Measurements from ENCODE around the gene ZBTB45.

The ZBTB45 gene

GRCh38 chr19:58558066-58558622 is 38.5 kb upstream of the ZBTB45 start, which contains the start of gene UBE2M:
Gene UBE2M (minus strand): TSS chr19:58558611. CDS start chr19:58558381, 230 bp downstream.
- peak; percentile 4 to 5 for ATAC-seq (replicated peaks)
- Mint-ChIP-seq H3K4me1 (peaks cover 56 to 93% of the 10 kb centered on the region in 2 donors), H3K27me3 (no peaks in the 10 kb centered on the region), H3K4me3 (peak within 1 kb of the TSS; percentile 97 to 98), H3K9me3 (no peaks in the 10 kb centered on the region), H3K36me3 (peaks cover 46 to 68% of the 10 kb centered on the region in 2 donors), H3K27ac (peak within 1 kb of the TSS; percentile 100)
- no peak for DNase-seq

DNA sequence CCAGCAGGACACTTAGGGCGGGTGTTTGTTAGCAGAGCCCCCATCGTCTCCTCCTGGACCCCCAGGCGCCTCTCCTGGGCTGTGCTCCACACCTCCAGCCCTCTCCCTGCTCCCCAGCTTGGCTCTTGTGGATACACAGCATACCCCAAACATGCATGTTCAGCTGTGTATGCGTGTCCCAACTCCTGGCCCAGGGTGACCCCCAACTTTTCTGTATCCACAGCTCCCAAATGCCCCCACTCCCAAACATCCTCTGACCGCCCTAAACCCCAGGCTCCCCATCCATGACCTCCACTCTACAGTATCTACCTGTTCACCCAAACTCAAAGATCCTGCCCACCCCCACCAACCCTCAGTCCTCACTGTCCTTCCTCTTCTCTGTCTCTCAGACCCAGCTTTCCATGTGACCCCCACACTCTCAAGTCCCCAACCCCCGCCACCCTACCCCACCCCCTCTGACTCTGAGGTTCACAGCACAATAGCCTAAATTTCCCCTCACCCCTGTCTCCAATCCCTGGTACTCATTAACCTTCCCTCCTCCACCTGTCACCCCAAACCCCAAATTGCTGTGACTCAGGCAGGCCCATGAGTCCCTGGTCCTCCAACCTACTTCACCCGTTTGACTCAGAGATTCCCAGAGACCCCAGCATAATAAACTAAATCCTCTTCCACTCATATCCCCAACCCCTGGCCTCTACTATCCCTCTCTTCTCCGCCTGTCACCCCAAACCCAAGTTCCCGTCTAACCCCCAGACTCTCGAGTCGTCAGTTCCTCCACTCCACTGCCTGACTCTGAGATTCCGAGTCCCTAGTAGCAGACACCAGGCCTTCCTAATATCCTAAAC is 37.8 kb upstream of the ZBTB45 start:
- peak overlapping the region; percentile 97 to 98 for H3K4me3 Mint-ChIP-seq
- DNase-seq (no peak), ATAC-seq (replicated peaks) (no peak)
- H3K27me3 Mint-ChIP-seq: no peaks in the 10 kb centered on the region
- peak overlapping the region; percentile 98 for H3K27ac Mint-ChIP-seq
- no peaks in the 10 kb centered on the region for H3K9me3 Mint-ChIP-seq
- H3K36me3 Mint-ChIP-seq: peaks cover 52 to 74% of the 10 kb centered on the region in 2 donors
- peaks cover 57 to 93% of the 10 kb centered on the region in 2 donors for H3K4me1 Mint-ChIP-seq

GRCh38 chr19:58556622-58557220 is 37.1 kb upstream of the ZBTB45 start:
- H3K4me3 Mint-ChIP-seq: peak overlapping the region; percentile 97 to 98
- peaks cover 55 to 77% of the 10 kb centered on the region in 2 donors for H3K36me3 Mint-ChIP-seq
- no peak for DNase-seq
- H3K9me3 Mint-ChIP-seq: no peaks in the 10 kb centered on the region
- no peaks in the 10 kb centered on the region for H3K27me3 Mint-ChIP-seq
- peaks cover 58 to 92% of the 10 kb centered on the region in 2 donors for H3K4me1 Mint-ChIP-seq
- ATAC-seq (replicated peaks): no peak
- H3K27ac Mint-ChIP-seq: peak overlapping the region; percentile 98

GRCh38 chr19:58555920-58556621 is 36.5 kb upstream of the ZBTB45 start:
- Mint-ChIP-seq H3K9me3 (no peaks in the 10 kb centered on the region), H3K27ac (peak overlapping the region; percentile 98), H3K4me3 (peak overlapping the region; percentile 97 to 98), H3K36me3 (peaks cover 56 to 76% of the 10 kb centered on the region in 2 donors), H3K27me3 (no peaks in the 10 kb centered on the region), H3K4me1 (peaks cover 56 to 89% of the 10 kb centered on the region in 2 donors)
- ATAC-seq (replicated peaks) (no peak), DNase-seq (no peak)

DNA sequence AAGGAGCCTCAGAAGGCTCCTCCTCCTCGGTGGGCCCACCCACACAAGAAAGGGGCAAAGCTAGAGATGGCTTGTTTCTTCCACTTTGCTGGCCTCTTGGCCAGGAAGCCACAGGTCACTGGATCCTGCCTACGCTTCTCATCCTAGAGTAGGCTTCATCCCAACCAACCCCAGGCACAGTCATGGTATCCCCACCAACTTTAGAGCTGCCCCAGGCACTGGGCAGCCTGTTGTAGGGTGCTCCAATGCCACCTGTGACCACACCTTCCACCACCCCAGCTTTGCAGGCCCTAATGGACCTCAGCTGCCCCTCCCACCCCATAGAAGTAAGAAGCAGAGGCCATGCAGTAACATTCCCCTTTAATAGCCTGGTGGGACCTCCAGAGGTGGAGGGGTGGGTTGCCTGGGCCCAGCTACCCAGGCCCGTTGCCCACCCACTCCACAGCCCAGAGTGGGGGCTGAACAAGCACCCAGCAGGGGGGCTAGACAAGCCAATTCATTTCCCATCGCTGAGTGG is 35.8 kb upstream of the ZBTB45 start:
- peak overlapping the region; percentile 98 for H3K27ac Mint-ChIP-seq
- no peaks in the 10 kb centered on the region for H3K27me3 Mint-ChIP-seq

GRCh38 chr19:58554494-58555368 is 35.1 kb upstream of the ZBTB45 start, which contains the start of gene CHMP2A:
Gene CHMP2A (minus strand): TSS chr19:58555105. CDS start chr19:58554212, 893 bp downstream.
- Mint-ChIP-seq H3K4me3 (peak within 1 kb of the TSS; percentile 96 to 97), H3K36me3 (peaks cover 62 to 79% of the 10 kb centered on the region in 2 donors), H3K9me3 (no peaks in the 10 kb centered on the region), H3K27ac (peak within 1 kb of the TSS; percentile 98), H3K4me1 (peaks cover 51 to 82% of the 10 kb centered on the region in 2 donors), H3K27me3 (no peaks in the 10 kb centered on the region)
- ATAC-seq (replicated peaks) (peak; percentile 48 to 51), DNase-seq (peak; percentile 98)

More for the DNA sequence above, 35.8 kb upstream of the ZBTB45 start:
- H3K4me1 Mint-ChIP-seq: peaks cover 54 to 82% of the 10 kb centered on the region in 2 donors
- H3K4me3 Mint-ChIP-seq: peak overlapping the region; percentile 96 to 97
- H3K9me3 Mint-ChIP-seq: no peaks in the 10 kb centered on the region
- peaks cover 61 to 77% of the 10 kb centered on the region in 2 donors for H3K36me3 Mint-ChIP-seq
- ATAC-seq (replicated peaks) (no peak), DNase-seq (no peak)

- Mint-ChIP-seq H3K36me3 (peaks cover 60 to 78% of the 10 kb centered on the region in 2 donors), H3K4me3 (peak overlapping the region; percentile 96 to 97), H3K27ac (peak overlapping the region; percentile 98), H3K27me3 (no peaks in the 10 kb centered on the region), H3K4me1 (peaks cover 50 to 74% of the 10 kb centered on the region in 2 donors), H3K9me3 (no peaks in the 10 kb centered on the region)
- ATAC-seq (replicated peaks) (no peak), DNase-seq (no peak)
Measured at GRCh38 chr19:58553799-58554493, 34.3 kb upstream of the ZBTB45 start.

DNA sequence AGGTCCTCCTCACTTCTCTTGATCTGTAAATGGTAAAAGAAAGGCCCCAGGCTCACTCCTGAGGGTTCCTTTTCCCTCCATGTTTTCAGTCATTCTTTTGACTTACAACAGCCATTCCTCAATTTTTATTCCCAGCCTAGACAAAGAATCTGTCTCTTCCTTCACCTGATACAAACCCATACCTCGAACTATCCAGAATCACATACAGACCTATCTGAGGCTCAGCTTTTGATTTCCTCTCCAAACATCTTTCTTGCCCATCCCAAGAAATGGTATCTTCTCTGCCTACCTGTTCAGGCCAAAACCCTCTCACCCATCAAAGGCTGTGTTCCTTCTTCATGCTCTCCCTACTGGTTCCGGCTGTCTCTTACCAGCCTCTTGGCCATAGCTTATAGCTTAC is 33.0 kb upstream of the ZBTB45 start:
- DNase-seq: no peak

GRCh38 chr19:58551577-58552471 is 32.2 kb upstream of the ZBTB45 start:
- Mint-ChIP-seq H3K27ac (peak overlapping the region; percentile 37), H3K36me3 (peaks cover 62 to 74% of the 10 kb centered on the region in 2 donors), H3K4me1 (peaks cover 48 to 70% of the 10 kb centered on the region in 2 donors), H3K9me3 (no peaks in the 10 kb centered on the region), H3K27me3 (no peaks in the 10 kb centered on the region), H3K4me3 (no peak overlapping the region)
- no peak for ATAC-seq (replicated peaks)
- no peak for DNase-seq

More for the DNA sequence above, 33.0 kb upstream of the ZBTB45 start:
- Mint-ChIP-seq H3K36me3 (peaks cover 62 to 76% of the 10 kb centered on the region in 2 donors), H3K4me1 (peaks cover 52 to 74% of the 10 kb centered on the region in 2 donors), H3K4me3 (no peak overlapping the region), H3K27ac (peak overlapping the region; percentile 82), H3K27me3 (no peaks in the 10 kb centered on the region), H3K9me3 (no peaks in the 10 kb centered on the region)
- no peak for ATAC-seq (replicated peaks)

DNA sequence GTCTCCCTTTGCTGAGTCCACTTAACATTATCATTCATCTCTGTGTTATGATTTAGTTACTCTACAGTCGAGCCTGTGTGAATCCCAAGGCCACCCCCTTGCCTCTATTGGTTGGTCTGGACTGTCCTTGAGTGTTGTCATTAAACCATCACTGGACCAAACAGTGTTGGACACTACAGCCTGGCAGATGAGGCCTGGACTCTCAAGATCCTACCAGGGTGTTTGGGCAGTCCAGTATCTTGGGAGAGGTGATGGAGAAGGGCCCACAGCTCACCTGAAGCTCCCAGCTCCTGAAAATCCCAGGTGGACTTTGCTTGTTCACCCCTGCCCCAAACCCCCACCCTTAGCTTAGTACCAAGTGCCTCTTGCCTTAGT is 31.5 kb upstream of the ZBTB45 start:
- DNase-seq (no peak), ATAC-seq (replicated peaks) (no peak)
- H3K36me3 Mint-ChIP-seq: peaks cover 63 to 74% of the 10 kb centered on the region in 2 donors
- no peaks in the 10 kb centered on the region for H3K9me3 Mint-ChIP-seq
- H3K27me3 Mint-ChIP-seq: no peaks in the 10 kb centered on the region
- H3K4me1 Mint-ChIP-seq: peaks cover 48 to 70% of the 10 kb centered on the region in 2 donors
- peak overlapping the region; percentile 90 for H3K27ac Mint-ChIP-seq
- H3K4me3 Mint-ChIP-seq: no peak overlapping the region

- peak overlapping the region; percentile 90 for H3K27ac Mint-ChIP-seq
- ATAC-seq (replicated peaks) (no peak), DNase-seq (no peak)
- H3K4me3 Mint-ChIP-seq: no peak overlapping the region
- peaks cover 64 to 76% of the 10 kb centered on the region in 2 donors for H3K36me3 Mint-ChIP-seq
- H3K27me3 Mint-ChIP-seq: no peaks in the 10 kb centered on the region
- peaks cover 52 to 70% of the 10 kb centered on the region in 2 donors for H3K4me1 Mint-ChIP-seq
- H3K9me3 Mint-ChIP-seq: no peaks in the 10 kb centered on the region
Measured at GRCh38 chr19:58550362-58551122, 30.9 kb upstream of the ZBTB45 start.
